GM21515 (cell line): ENCODE results near the gene NLRP3.
"Not testable (repeated sequence)": the region's sequence is repeated elsewhere in the genome, so short reads cannot be mapped to it uniquely, and the experiment has no call there.

Experiments used
- ATAC-seq: cut with Tn5 transposase; IDR thresholded peaks from one replicate; pipeline ENCODE4 v1.9.1; 2021; ENCODE audit not compliant: unreplicated experiment

Gene NLRP3

GRCh38 chr1:247468481-247469140 is 52.6 kb downstream of the NLRP3 start:
- ATAC-seq = no peak

- ATAC-seq = no peak
These were observed 53.2 kb downstream of the NLRP3 start for GRCh38 chr1:247469141-247469535.

- not testable (repeated sequence) for ATAC-seq
These were observed 55.0 kb downstream of the NLRP3 start for GRCh38 chr1:247470942-247471429.

- ATAC-seq = no peak
These were observed 55.6 kb downstream of the NLRP3 start for GRCh38 chr1:247471445-247472016.

- ATAC-seq = no peak
These were observed 56.1 kb downstream of the NLRP3 start for GRCh38 chr1:247472035-247472434.

GRCh38 chr1:247474367-247474766 is 58.4 kb downstream of the NLRP3 start:
- no peak for ATAC-seq

- no peak for ATAC-seq
These were observed 59.8 kb downstream of the NLRP3 start for GRCh38 chr1:247475793-247476192.

- not testable (repeated sequence) for ATAC-seq
These were observed 60.5 kb downstream of the NLRP3 start for GRCh38 chr1:247476328-247477058.

- ATAC-seq = no peak
These were observed 66.8 kb downstream of the NLRP3 start for GRCh38 chr1:247482747-247483146.

- ATAC-seq = no peak
These were observed 71.1 kb downstream of the NLRP3 start for GRCh38 chr1:247487057-247487456.

- ATAC-seq = no peak
These were observed 75.4 kb downstream of the NLRP3 start for GRCh38 chr1:247491328-247491727.

GRCh38 chr1:247493106-247493505 is 77.1 kb downstream of the NLRP3 start:
- no peak for ATAC-seq

GRCh38 chr1:247494767-247495166 is 78.8 kb downstream of the NLRP3 start:
- ATAC-seq = no peak

GRCh38 chr1:247496581-247497285 is 80.8 kb downstream of the NLRP3 start:
- no peak for ATAC-seq
